H1 (cell line): ENCODE measurements around the gene FMNL2. TPM values are rescaled to one million over a fixed set of nuclear protein-coding genes. Genes with fewer than 3 reads are reported as not detected.

Source experiments
- CTCF ChIA-PET: fragments of 300-600 bp; sonication (Branson Sonifier 250); formaldehyde crosslinking; loops from one replicate; lab custom pipeline; 2021; ENCODE audit not compliant: partially characterized antibody; lab: Charles Lee
- POLR2A ChIA-PET: fragments of 300-600 bp; sonication (Branson Sonifier 250); formaldehyde crosslinking; loops from one replicate; lab custom pipeline; 2021; ENCODE audit warnings: inconsistent platforms; ENCODE audit not compliant: partially characterized antibody; lab: Charles Lee
- DNase-seq, 2 experiments: peaks; one replicate each; pipeline versions ENCODE4 v3.0.0 to v3.0.0-alpha.2; 2010 to 2022; ENCODE audit warnings: low spot score in 2 of 2, low read depth in 1 of 2, mixed read lengths in 1 of 2
- FAIRE-seq: peaks from 2 replicates; lab custom pipeline; 2011; peaks lifted over from hg19 to GRCh38; lab: Jason Lieb, UNC
- H2AFZ ChIP-seq: 2 replicates; pipeline ENCODE4 v1.8.1; 2012; ENCODE audit warnings: low read length, inconsistent platforms
- H2AK5ac ChIP-seq: 2 replicates; pipeline ENCODE4 v1.6.1; 2013; ENCODE audit warnings: low read depth, low read length
- H2BK120ac ChIP-seq: replicated peaks from 2 replicates; pipeline ENCODE3; 2013; ENCODE audit warnings: low read depth, low read length, inconsistent platforms
- H2BK12ac ChIP-seq: 2 replicates; pipeline ENCODE4 v1.6.1; 2013; ENCODE audit warnings: low read depth, low read length
- H2BK15ac ChIP-seq: 2 replicates; pipeline ENCODE4 v1.6.1; 2013; ENCODE audit warnings: low read length
- H2BK20ac ChIP-seq: 2 replicates; pipeline ENCODE4 v1.6.1; 2013; ENCODE audit warnings: low read length
- H2BK5ac ChIP-seq: 2 replicates; pipeline ENCODE4 v1.6.1; 2013; ENCODE audit warnings: low read depth, low read length
- H3K14ac ChIP-seq: 2 replicates; pipeline ENCODE4 v1.6.1; 2013; ENCODE audit warnings: inconsistent platforms; ENCODE audit not compliant: insufficient read length
- H3K18ac ChIP-seq: 2 replicates; pipeline ENCODE4 v1.6.1; 2013; ENCODE audit warnings: low read length; ENCODE audit errors: extremely low read depth
- H3K23ac ChIP-seq: 2 replicates; pipeline ENCODE4 v1.6.1; 2013; ENCODE audit warnings: inconsistent platforms; ENCODE audit not compliant: insufficient read length
- H3K23me2 ChIP-seq: 2 replicates; pipeline ENCODE4 v1.6.1; 2013; ENCODE audit warnings: low read depth, low read length
- H3K27ac ChIP-seq: 2 replicates; pipeline ENCODE4 v1.6.1; 2011; ENCODE audit warnings: low read depth, low read length, inconsistent platforms
- H3K27me3 ChIP-seq, 4 experiments: replicated peaks in 1 of 4; 1 replicate in 1 of 4; 2 replicates in 3 of 4; pipeline versions ENCODE4 v1.6.1 to v1.8.1; 2011 to 2013; ENCODE audit warnings: low read length in 3 of 4, mild to moderate bottlenecking in 3 of 4, inconsistent platforms in 2 of 4, mixed read lengths in 2 of 4, moderate library complexity in 1 of 4; ENCODE audit not compliant: control insufficient read depth in 3 of 4, insufficient read depth in 3 of 4; ENCODE audit errors: extremely low read depth in 1 of 4
- H3K36me3 ChIP-seq, 4 experiments: 2 replicates each; pipeline versions ENCODE4 v1.6.1 to v1.8.1; 2011 to 2013; ENCODE audit warnings: mild to moderate bottlenecking in 4 of 4, low read length in 3 of 4, moderate library complexity in 2 of 4, control low read depth in 1 of 4, inconsistent platforms in 1 of 4; ENCODE audit not compliant: insufficient read depth in 4 of 4, control insufficient read depth in 2 of 4
- H3K4ac ChIP-seq: replicated peaks from 2 replicates; pipeline ENCODE3; 2013; ENCODE audit warnings: low read length, low read depth, mixed read lengths, inconsistent platforms; ENCODE audit not compliant: insufficient read length
- H3K4me1 ChIP-seq, 4 experiments: replicated peaks in 1 of 4; 1 replicate in 1 of 4; 2 replicates in 3 of 4; pipeline versions ENCODE4 v1.6.1 to v1.8.1; 2011 to 2013; ENCODE audit warnings: low read length in 3 of 4, inconsistent platforms in 2 of 4, mixed read lengths in 1 of 4; ENCODE audit not compliant: insufficient read depth in 4 of 4, control insufficient read depth in 3 of 4
- H3K4me2 ChIP-seq, 2 experiments: 2 replicates each; pipeline versions ENCODE4 v1.6.1 to v1.8.1; 2011 to 2013; ENCODE audit warnings: low read depth in 2 of 2, low read length in 2 of 2, control low read depth in 1 of 2, inconsistent platforms in 1 of 2, mild to moderate bottlenecking in 1 of 2; ENCODE audit not compliant: insufficient read depth in 1 of 2
- H3K4me3 ChIP-seq, 4 experiments: fragments of 200-600, 300-600 bp in 1 of 4; sonication (generic), shearing (Covaris generic), sonication (Bioruptor Twin) in 1 of 4; 2 replicates each; pipeline versions ENCODE4 v1.5.1 to v1.8.1; 2011 to 2016; ENCODE audit warnings: low read length in 4 of 4, low read depth in 3 of 4, control low read depth in 2 of 4, inconsistent platforms in 2 of 4, mild to moderate bottlenecking in 2 of 4, mixed read lengths in 1 of 4, moderate library complexity in 1 of 4; ENCODE audit not compliant: insufficient read depth in 2 of 4; ENCODE audit errors: extremely low read depth in 1 of 4
- H3K56ac ChIP-seq: replicated peaks from 2 replicates; pipeline ENCODE3; 2013; ENCODE audit warnings: low read depth, mild to moderate bottlenecking, mixed read lengths, low read length, inconsistent platforms; ENCODE audit not compliant: insufficient read length
- H3K79me1 ChIP-seq: 2 replicates; pipeline ENCODE4 v1.6.1; 2013; ENCODE audit warnings: low read depth, low read length, control low read depth
- H3K79me2 ChIP-seq, 2 experiments: 2 replicates each; pipeline versions ENCODE4 v1.6.1 to v1.8.1; 2012 to 2013; ENCODE audit warnings: low read length in 2 of 2, mild to moderate bottlenecking in 2 of 2, inconsistent platforms in 1 of 2; ENCODE audit not compliant: insufficient read depth in 2 of 2, control insufficient read depth in 1 of 2
- H3K9ac ChIP-seq, 4 experiments: replicated peaks in 1 of 4; 1 replicate in 1 of 4; 2 replicates in 3 of 4; pipeline versions ENCODE4 v1.6.1 to v1.8.1; 2011 to 2013; ENCODE audit warnings: low read depth in 3 of 4, low read length in 3 of 4, control low read depth in 2 of 4, mild to moderate bottlenecking in 2 of 4, moderate library complexity in 2 of 4, inconsistent platforms in 1 of 4; ENCODE audit errors: extremely low read depth in 1 of 4
- H3K9me3 ChIP-seq, 2 experiments: 2 replicates each; pipeline versions ENCODE4 v1.6.1 to v1.8.1; 2012 to 2013; ENCODE audit warnings: mild to moderate bottlenecking in 2 of 2, moderate library complexity in 2 of 2, control low read depth in 1 of 2, inconsistent platforms in 1 of 2, low read depth in 1 of 2, low read length in 1 of 2, mixed read lengths in 1 of 2; ENCODE audit not compliant: insufficient read depth in 2 of 2
- H4K20me1 ChIP-seq, 2 experiments: replicated peaks in 1 of 2; 2 replicates each; pipeline versions ENCODE3 to v1.8.1; 2011 to 2013; ENCODE audit warnings: inconsistent platforms in 2 of 2, low read length in 2 of 2, mild to moderate bottlenecking in 1 of 2; ENCODE audit not compliant: insufficient read depth in 2 of 2, control insufficient read depth in 1 of 2
- H4K5ac ChIP-seq: 2 replicates; pipeline ENCODE4 v1.6.1; 2013; ENCODE audit warnings: low read length, low read depth, mixed read lengths, inconsistent platforms; ENCODE audit not compliant: insufficient read length
- H4K8ac ChIP-seq: 2 replicates; pipeline ENCODE4 v1.8.0; 2013; ENCODE audit warnings: mild to moderate bottlenecking, moderate library complexity, low read length, inconsistent platforms; ENCODE audit not compliant: insufficient read depth; ENCODE audit errors: extremely low read depth
- H4K91ac ChIP-seq: replicated peaks from 2 replicates; pipeline ENCODE3; 2013; ENCODE audit warnings: low read length, mixed read lengths, inconsistent platforms; ENCODE audit not compliant: insufficient read length
- NRF1 ChIP-seq: IDR thresholded peaks from 2 replicates; pipeline ENCODE4 v1.6.1; 2011; ENCODE audit warnings: mild to moderate bottlenecking, low read depth, low read length, improper control_type of control experiment
- PHF8 ChIP-seq: fragments of 200-600 bp; sonication (generic); conservative IDR thresholded peaks from 2 replicates; pipeline ENCODE4 v1.7.1; 2012; ENCODE audit warnings: low read depth, mild to moderate bottlenecking, inconsistent platforms, low read length, moderate library complexity
- RNF2 ChIP-seq: fragments of 200-900, 300-1000 bp; sonication (generic); IDR thresholded peaks from 2 replicates; pipeline ENCODE4 v1.7.1; 2016; ENCODE audit warnings: borderline replicate concordance, low read depth, mild to moderate bottlenecking, antibody characterized with exemption, low read length; ENCODE audit not compliant: poor library complexity, severe bottlenecking; ENCODE audit errors: missing control alignments
- TAF7 ChIP-seq: optimal IDR thresholded peaks from 2 replicates; pipeline ENCODE3; 2011; ENCODE audit warnings: low read depth, mild to moderate bottlenecking, inconsistent platforms, low read length, moderate library complexity, borderline replicate concordance
- WGBS, 2 experiments: shearing (Covaris generic) in 1 of 2; methylation state at CpG; one replicate each; pipeline versions ENCODE4 v1.1.6 to v1.1.7; 2013 to 2015; ENCODE audit warnings: low lambda C conversion rate in 2 of 2, mixed read lengths in 2 of 2, inconsistent platforms in 1 of 2, low coverage in 1 of 2, missing lambda C conversion rate in 1 of 2; ENCODE audit not compliant: insufficient replicate concordance in 2 of 2, insufficient coverage in 1 of 2, insufficient read length in 1 of 2; ENCODE audit errors: extremely low coverage in 1 of 2, missing lambda C conversion rate in 1 of 2; 5-methylcytosine and 5-hydroxymethylcytosine counted together
- polyA plus RNA-seq, 7 experiments: library from polyadenylated mRNA; depleted of rRNA in 3 of 7; stranded (reverse) in 5 of 7; unstranded in 2 of 7; fragments of >200 nt in 5 of 7; fragments of 200-250 nt in 2 of 7; gene quantifications; 1 replicate in 5 of 7; 2 replicates in 1 of 7; 4 replicates in 1 of 7; pipeline versions ENCODE4 v1.2.1 to v1.2.3, GENCODE V29; 2011 to 2013; ENCODE audit warnings: missing spikeins in 2 of 7, mixed read lengths in 2 of 7
- total RNA-seq: library from RNA; stranded (reverse); fragmentation: NEBNext Ultra II Directional; extraction: Animal tissue kit (Norgen Biotek cat#: 25700); gene quantifications from 2 replicates; pipeline ENCODE4 v1.2.1, GENCODE V29; 2021

Gene FMNL2
- total and polyA plus RNA-seq, 2 of the 8 experiments (the other 6 are each of a cell fraction or from before 2014, with no cell fraction given), result 15.5 to 45.1 TPM

GRCh38 chr2:152682663-152683062 lies 347.7 kb downstream of the FMNL2 start:
- no peak overlapping the region for H2BK5ac ChIP-seq
- 95% methylated on average over 9 of the region's 9 CpGs; no CpG with 5 or more reads in 1 of the 2 experiments for WGBS, 2 experiments
- no peak overlapping the region for H4K5ac ChIP-seq
- no peaks in the 10 kb centered on the region for H3K79me1 ChIP-seq
- no peak overlapping the region for H3K56ac ChIP-seq
- H4K8ac ChIP-seq, result no peak overlapping the region
- no peak overlapping the region for H3K14ac ChIP-seq
- FAIRE-seq, result no peak
- H3K4ac ChIP-seq, result no peak overlapping the region
- H3K4me1 ChIP-seq, result no peaks in the 10 kb centered on the region
- no peaks in the 10 kb centered on the region for H3K23me2 ChIP-seq
- H2BK120ac ChIP-seq, result no peak overlapping the region
- POLR2A ChIA-PET, result interaction anchor here (0.9 kb wide), 1 partner anchor 30 kb away, joined by 3 read pairs; no protein-coding TSS in a partner anchor
- no peak overlapping the region for H3K4me3 ChIP-seq
- peaks cover 0 to 2% of the 10 kb centered on the region in 2 experiments for H4K20me1 ChIP-seq
- H3K79me2 ChIP-seq, result peaks cover 0 to 53% of the 10 kb centered on the region in 2 experiments; a peak in 2 of 4 replicates
- H3K9me3 ChIP-seq, result 0 out of 4 replicates have a peak, but pooled peaks cover 2 to 3% of the 10 kb centered on the region in 2 experiments
- DNase-seq, result no peak
- CTCF ChIA-PET, result interaction anchor here (0.6 to 1.2 kb wide), 2 partner anchors 33 to 65 kb away, joined by 3 to 4 read pairs; no protein-coding TSS in a partner anchor
- TF ChIP-seq TAF7 (no peak), RNF2 (no peak), NRF1 (no peak), PHF8 (no peak)
- TF ChIP-seq, all 59 proteins: peak for 0
- no peak overlapping the region for H3K23ac ChIP-seq
- no peak overlapping the region for H3K27ac ChIP-seq
- no peak overlapping the region for H2AFZ ChIP-seq
- no peak overlapping the region for H2BK12ac ChIP-seq
- H3K4me2 ChIP-seq, result no peak overlapping the region
- H3K18ac ChIP-seq, result no peak overlapping the region
- no peak overlapping the region for H2AK5ac ChIP-seq
- no peak overlapping the region for H2BK15ac ChIP-seq
- no peak overlapping the region for H2BK20ac ChIP-seq
- H3K9ac ChIP-seq, result no peak overlapping the region
- no peak overlapping the region for H4K91ac ChIP-seq
- peaks cover 3 to 64% (median 22%) of the 10 kb centered on the region in 4 experiments; a peak in 6 of 8 replicates for H3K36me3 ChIP-seq
- no peaks in the 10 kb centered on the region for H3K27me3 ChIP-seq
